ENCODE results near the gene TAF15. TPM values are rescaled to one million over a fixed set of nuclear protein-coding genes. Genes with fewer than 3 reads are reported as not detected.

TAF15 gene
- polyA plus RNA-seq, 1 donor = 177 TPM

GRCh38 chr17:35817196-35817595, 7.9 kb downstream of the TAF15 start:
- Histone ChIP-seq H3K4me3 (ENCODE audit: low read length) (no peak overlapping the region), H3K36me3 (ENCODE audit: control insufficient read depth, insufficient read depth, low read length) (peaks cover 28% of the 10 kb centered on the region), H3K27ac (ENCODE audit: low read length) (no peak overlapping the region), H3K4me1 (ENCODE audit: control insufficient read depth, insufficient read depth, low read length) (peaks cover 3% of the 10 kb centered on the region), H3K9me3 (ENCODE audit: control insufficient read depth, low read depth, low read length) (no peaks in the 10 kb centered on the region), H3K27me3 (ENCODE audit: control insufficient read depth, insufficient read depth, low read length) (no peaks in the 10 kb centered on the region)
- no CpG with 5 or more reads among the region's 1 CpG for WGBS (ENCODE audit: insufficient coverage, low lambda C conversion rate)
- no peak for DNase-seq

DNA sequence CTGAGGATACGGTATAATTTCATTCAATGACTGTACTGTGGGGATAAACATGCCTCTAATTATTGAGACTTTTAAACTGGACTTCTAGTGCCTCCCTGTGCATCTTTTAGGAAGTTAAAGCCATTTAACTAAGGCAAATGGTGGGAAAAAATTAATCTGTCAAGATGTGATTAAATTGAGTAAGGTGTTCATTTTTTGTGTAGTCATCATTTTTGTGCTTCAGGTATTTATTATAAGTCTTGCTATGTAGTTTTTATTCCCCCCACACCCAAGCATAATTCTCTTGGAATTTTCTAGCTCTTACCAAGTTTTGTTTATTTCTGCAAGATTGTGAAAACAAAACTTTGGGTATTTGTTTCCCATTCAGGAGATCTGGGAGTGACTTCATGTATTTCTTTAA, 10.2 kb downstream of the TAF15 start:
- H3K27me3 ChIP-seq (ENCODE audit: control insufficient read depth, insufficient read depth, low read length) = no peaks in the 10 kb centered on the region
- WGBS (ENCODE audit: insufficient coverage, low lambda C conversion rate) = no CpG with 5 or more reads among the region's 1 CpG
- H3K4me3 ChIP-seq (ENCODE audit: low read length) = no peak overlapping the region
- no peak for DNase-seq
- no peaks in the 10 kb centered on the region for H3K9me3 ChIP-seq (ENCODE audit: control insufficient read depth, low read depth, low read length)
- H3K27ac ChIP-seq (ENCODE audit: low read length) = no peak overlapping the region
- peaks cover 3% of the 10 kb centered on the region for H3K4me1 ChIP-seq (ENCODE audit: control insufficient read depth, insufficient read depth, low read length)
- peaks cover 45% of the 10 kb centered on the region for H3K36me3 ChIP-seq (ENCODE audit: control insufficient read depth, insufficient read depth, low read length)

DNA sequence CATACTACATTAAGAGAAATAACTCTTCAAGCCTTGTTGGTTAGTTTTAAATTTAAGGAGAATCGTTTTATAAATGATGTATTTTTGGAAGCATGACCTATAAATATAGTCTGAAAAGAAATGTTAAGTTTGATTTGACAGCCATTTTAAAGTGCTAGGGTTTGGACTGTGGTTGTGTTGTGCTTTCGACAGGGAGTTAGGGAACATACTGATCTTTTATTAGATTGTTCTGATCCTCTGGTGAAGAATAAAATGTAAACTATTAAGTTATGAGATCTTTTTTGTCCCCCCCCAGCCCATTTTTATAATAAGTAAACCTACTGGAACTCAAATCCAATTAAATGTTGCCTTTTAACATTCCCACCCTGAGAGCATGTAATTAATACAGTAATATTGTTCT, 12.0 kb downstream of the TAF15 start:
- peaks cover 3% of the 10 kb centered on the region for H3K4me1 ChIP-seq (ENCODE audit: control insufficient read depth, insufficient read depth, low read length)
- DNase-seq = no peak
- no peaks in the 10 kb centered on the region for H3K27me3 ChIP-seq (ENCODE audit: control insufficient read depth, insufficient read depth, low read length)
- no peak overlapping the region for H3K4me3 ChIP-seq (ENCODE audit: low read length)
- H3K9me3 ChIP-seq (ENCODE audit: control insufficient read depth, low read depth, low read length) = no peaks in the 10 kb centered on the region
- peaks cover 46% of the 10 kb centered on the region for H3K36me3 ChIP-seq (ENCODE audit: control insufficient read depth, insufficient read depth, low read length)
- H3K27ac ChIP-seq (ENCODE audit: low read length) = no peak overlapping the region
- 80% methylated on average over 1 of the region's 2 CpGs for WGBS (ENCODE audit: insufficient coverage, low lambda C conversion rate)

- no peak overlapping the region for H3K4me3 ChIP-seq (ENCODE audit: low read length)
- DNase-seq = no peak
- H3K27ac ChIP-seq (ENCODE audit: low read length) = no peak overlapping the region
- 100% methylated on average over 1 of the region's 1 CpG for WGBS (ENCODE audit: insufficient coverage, low lambda C conversion rate)
- no peaks in the 10 kb centered on the region for H3K9me3 ChIP-seq (ENCODE audit: control insufficient read depth, low read depth, low read length)
- peaks cover 42% of the 10 kb centered on the region for H3K36me3 ChIP-seq (ENCODE audit: control insufficient read depth, insufficient read depth, low read length)
- no peaks in the 10 kb centered on the region for H3K4me1 ChIP-seq (ENCODE audit: control insufficient read depth, insufficient read depth, low read length)
- H3K27me3 ChIP-seq (ENCODE audit: control insufficient read depth, insufficient read depth, low read length) = no peaks in the 10 kb centered on the region
These were observed 15.9 kb downstream of the TAF15 start for GRCh38 chr17:35825206-35825605.

DNA sequence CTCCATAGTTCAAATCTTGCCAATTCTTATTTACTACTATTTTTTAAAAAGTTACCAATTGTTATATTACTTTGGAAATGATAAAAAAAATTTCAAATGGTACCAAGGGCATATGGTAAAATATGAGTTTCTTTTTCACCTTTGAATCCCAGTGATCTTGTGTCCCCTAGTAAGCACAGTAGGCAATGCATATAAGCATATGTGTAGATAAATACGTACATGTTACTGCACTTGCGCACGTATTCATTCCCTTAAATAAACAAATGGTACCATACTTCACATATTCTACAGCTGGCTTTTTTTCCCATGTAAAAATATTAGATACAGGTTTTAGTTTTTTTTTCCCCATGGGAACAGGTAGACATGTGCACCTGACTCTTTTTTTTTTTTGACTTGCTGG, 31.8 kb downstream of the TAF15 start:
- WGBS (ENCODE audit: insufficient coverage, low lambda C conversion rate) = 100% methylated on average over 2 of the region's 3 CpGs
- no peak overlapping the region for H3K27ac ChIP-seq (ENCODE audit: low read length)
- no peak for DNase-seq
- no peak overlapping the region for H3K4me3 ChIP-seq (ENCODE audit: low read length)
- H3K4me1 ChIP-seq (ENCODE audit: control insufficient read depth, insufficient read depth, low read length) = no peaks in the 10 kb centered on the region
- H3K36me3 ChIP-seq (ENCODE audit: control insufficient read depth, insufficient read depth, low read length) = peaks cover 83% of the 10 kb centered on the region
- peaks cover 2% of the 10 kb centered on the region for H3K9me3 ChIP-seq (ENCODE audit: control insufficient read depth, low read depth, low read length)
- no peaks in the 10 kb centered on the region for H3K27me3 ChIP-seq (ENCODE audit: control insufficient read depth, insufficient read depth, low read length)

- peaks cover 2% of the 10 kb centered on the region for H3K9me3 ChIP-seq (ENCODE audit: control insufficient read depth, low read depth, low read length)
- WGBS (ENCODE audit: insufficient coverage, low lambda C conversion rate) = 100% methylated on average over 1 of the region's 4 CpGs
- no peak overlapping the region for H3K27ac ChIP-seq (ENCODE audit: low read length)
- H3K4me1 ChIP-seq (ENCODE audit: control insufficient read depth, insufficient read depth, low read length) = no peaks in the 10 kb centered on the region
- H3K36me3 ChIP-seq (ENCODE audit: control insufficient read depth, insufficient read depth, low read length) = peaks cover 83% of the 10 kb centered on the region
- DNase-seq = no peak
- no peaks in the 10 kb centered on the region for H3K27me3 ChIP-seq (ENCODE audit: control insufficient read depth, insufficient read depth, low read length)
- H3K4me3 ChIP-seq (ENCODE audit: low read length) = no peak overlapping the region
These were observed 32.2 kb downstream of the TAF15 start for GRCh38 chr17:35841505-35841904.

- no peak for DNase-seq
- Histone ChIP-seq H3K9me3 (ENCODE audit: control insufficient read depth, low read depth, low read length) (peaks cover 2% of the 10 kb centered on the region), H3K4me3 (ENCODE audit: low read length) (no peak overlapping the region), H3K27me3 (ENCODE audit: control insufficient read depth, insufficient read depth, low read length) (no peaks in the 10 kb centered on the region), H3K27ac (ENCODE audit: low read length) (no peak overlapping the region), H3K4me1 (ENCODE audit: control insufficient read depth, insufficient read depth, low read length) (no peaks in the 10 kb centered on the region), H3K36me3 (ENCODE audit: control insufficient read depth, insufficient read depth, low read length) (peaks cover 79% of the 10 kb centered on the region)
- 100% methylated on average over 1 of the region's 5 CpGs for WGBS (ENCODE audit: insufficient coverage, low lambda C conversion rate)
These were observed 33.0 kb downstream of the TAF15 start for GRCh38 chr17:35842239-35842638.

DNA sequence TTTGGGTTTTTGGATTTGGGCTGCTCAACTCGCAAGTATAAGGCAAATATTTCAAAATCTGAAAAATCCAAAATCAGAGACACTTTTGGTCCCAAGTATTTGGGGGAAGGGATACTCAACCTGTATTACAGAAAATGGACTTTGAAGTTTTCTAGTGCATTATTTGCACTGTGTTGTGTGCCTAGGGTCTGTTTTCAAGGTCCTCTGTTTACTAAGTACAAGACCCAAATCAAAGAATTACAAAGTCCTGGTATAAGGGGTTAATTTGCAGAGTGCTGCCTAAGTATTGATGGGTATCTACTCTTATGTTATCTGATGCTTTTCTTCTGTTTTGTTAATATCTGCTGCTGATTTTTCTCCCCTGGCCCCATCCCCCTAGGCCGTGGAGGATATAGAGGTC, 34.4 kb downstream of the TAF15 start:
- DNase-seq = no peak
- Histone ChIP-seq H3K27me3 (ENCODE audit: control insufficient read depth, insufficient read depth, low read length) (no peaks in the 10 kb centered on the region), H3K4me1 (ENCODE audit: control insufficient read depth, insufficient read depth, low read length) (peaks cover 6% of the 10 kb centered on the region), H3K27ac (ENCODE audit: low read length) (no peak overlapping the region), H3K36me3 (ENCODE audit: control insufficient read depth, insufficient read depth, low read length) (peaks cover 76% of the 10 kb centered on the region), H3K4me3 (ENCODE audit: low read length) (no peak overlapping the region), H3K9me3 (ENCODE audit: control insufficient read depth, low read depth, low read length) (peaks cover 2% of the 10 kb centered on the region)
- no CpG with 5 or more reads among the region's 2 CpGs for WGBS (ENCODE audit: insufficient coverage, low lambda C conversion rate)

- peaks cover 2% of the 10 kb centered on the region for H3K9me3 ChIP-seq (ENCODE audit: control insufficient read depth, low read depth, low read length)
- WGBS (ENCODE audit: insufficient coverage, low lambda C conversion rate) = 98% methylated on average over 6 of the region's 19 CpGs
- H3K36me3 ChIP-seq (ENCODE audit: control insufficient read depth, insufficient read depth, low read length) = peaks cover 73% of the 10 kb centered on the region
- DNase-seq = no peak
- H3K27me3 ChIP-seq (ENCODE audit: control insufficient read depth, insufficient read depth, low read length) = no peaks in the 10 kb centered on the region
- no peak overlapping the region for H3K4me3 ChIP-seq (ENCODE audit: low read length)
- no peak overlapping the region for H3K27ac ChIP-seq (ENCODE audit: low read length)
- H3K4me1 ChIP-seq (ENCODE audit: control insufficient read depth, insufficient read depth, low read length) = peaks cover 6% of the 10 kb centered on the region
These were observed 35.3 kb downstream of the TAF15 start for GRCh38 chr17:35844547-35844946.

DNA sequence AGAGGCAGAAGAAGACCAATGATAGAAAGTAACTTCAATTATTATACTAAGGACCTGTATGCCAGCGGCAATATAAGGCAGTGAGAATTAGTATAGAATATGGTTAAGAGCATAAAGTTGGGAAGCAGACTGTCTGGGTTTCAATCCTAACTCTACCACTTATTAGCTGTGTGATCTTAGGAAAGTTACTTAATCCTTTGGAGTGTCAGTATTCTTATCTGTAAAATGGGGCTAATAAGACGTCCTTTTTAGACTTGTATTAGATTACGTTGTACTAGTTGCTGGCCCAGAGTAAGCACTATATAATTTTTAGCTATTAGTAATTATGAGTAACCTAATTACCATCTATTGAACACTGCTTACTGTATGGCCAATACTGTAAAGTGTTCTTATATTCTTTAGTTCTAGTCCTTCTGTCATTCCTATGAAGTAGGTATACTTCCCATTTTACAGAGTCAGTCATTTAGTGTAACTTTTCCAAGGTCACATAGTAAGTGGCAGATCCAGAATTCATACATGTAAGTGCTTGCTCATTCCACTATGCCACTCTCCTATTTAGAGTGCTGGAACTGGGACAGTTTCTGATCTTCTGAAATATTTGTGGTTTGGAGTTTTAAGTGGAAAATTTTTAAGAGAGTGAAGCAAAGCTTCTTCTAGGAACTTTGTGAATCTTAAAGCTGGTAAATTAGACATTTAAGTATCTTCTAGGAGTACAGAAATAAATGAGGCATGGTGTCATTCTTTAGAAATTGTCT, 36.9 kb downstream of the TAF15 start:
- Histone ChIP-seq H3K4me1 (ENCODE audit: control insufficient read depth, insufficient read depth, low read length) (peaks cover 6% of the 10 kb centered on the region), H3K27ac (ENCODE audit: low read length) (no peak overlapping the region), H3K36me3 (ENCODE audit: control insufficient read depth, insufficient read depth, low read length) (peaks cover 70% of the 10 kb centered on the region), H3K27me3 (ENCODE audit: control insufficient read depth, insufficient read depth, low read length) (no peaks in the 10 kb centered on the region), H3K4me3 (ENCODE audit: low read length) (no peak overlapping the region), H3K9me3 (ENCODE audit: control insufficient read depth, low read depth, low read length) (peaks cover 2% of the 10 kb centered on the region)
- DNase-seq = no peak
- WGBS (ENCODE audit: insufficient coverage, low lambda C conversion rate) = 100% methylated on average over 1 of the region's 3 CpGs

DNA sequence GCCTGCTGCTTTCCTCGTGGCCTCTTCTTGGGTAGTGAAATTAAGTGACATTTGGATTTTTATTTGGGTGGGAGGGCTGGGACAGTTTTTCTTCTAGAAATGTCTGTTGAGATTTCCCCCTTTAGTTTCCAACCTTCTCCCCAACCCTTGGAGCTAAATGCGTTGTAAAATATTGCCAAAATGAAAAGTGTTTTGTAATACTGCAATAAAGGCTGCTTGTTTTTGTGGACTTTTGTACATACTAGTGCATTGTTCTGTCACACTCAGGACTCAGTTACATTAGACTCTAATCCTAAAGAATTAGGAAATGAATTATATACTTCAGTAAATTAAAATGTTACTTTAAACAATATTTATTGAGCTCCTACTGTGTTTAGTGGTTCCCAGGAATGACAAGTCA, 37.7 kb downstream of the TAF15 start:
- no peak overlapping the region for H3K4me3 ChIP-seq (ENCODE audit: low read length)
- H3K27ac ChIP-seq (ENCODE audit: low read length) = peak overlapping the region; percentile 25
- no CpG with 5 or more reads among the region's 2 CpGs for WGBS (ENCODE audit: insufficient coverage, low lambda C conversion rate)
- H3K4me1 ChIP-seq (ENCODE audit: control insufficient read depth, insufficient read depth, low read length) = peaks cover 6% of the 10 kb centered on the region
- no peaks in the 10 kb centered on the region for H3K27me3 ChIP-seq (ENCODE audit: control insufficient read depth, insufficient read depth, low read length)
- peak in 1 of 2 donors; percentile 6 for DNase-seq
- H3K9me3 ChIP-seq (ENCODE audit: control insufficient read depth, low read depth, low read length) = peaks cover 2% of the 10 kb centered on the region
- H3K36me3 ChIP-seq (ENCODE audit: control insufficient read depth, insufficient read depth, low read length) = peaks cover 62% of the 10 kb centered on the region

All from large intestine (tissue), 3 donors.